ENCODE data around the gene DEGS2. TPM values are rescaled to one million over a fixed set of nuclear protein-coding genes. Genes with fewer than 3 reads are reported as not detected.

The DEGS2 gene
- total RNA-seq, 6 donors from 2014 or later: 2.0 to 19.9 (median 5.4) TPM

DNA sequence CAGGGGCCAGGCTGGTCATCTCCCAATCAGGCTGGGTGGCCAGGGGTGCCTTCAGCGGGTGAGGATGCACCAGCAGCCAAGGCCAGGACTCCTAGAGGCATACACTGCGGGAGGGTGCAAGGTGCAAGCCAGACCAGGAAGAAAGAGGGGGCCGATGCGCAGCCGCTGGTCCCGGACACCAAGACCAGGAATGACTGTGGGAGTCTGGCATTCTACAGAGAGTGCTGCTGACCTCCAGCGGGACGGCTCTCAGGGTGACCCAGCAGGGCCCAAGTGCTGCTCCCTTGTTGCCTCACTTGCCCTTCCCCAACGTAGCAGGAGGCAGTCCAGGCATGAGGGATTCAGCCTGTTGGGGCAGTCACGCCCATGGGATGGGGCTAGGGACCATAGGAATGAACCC lies 35.8 kb downstream of the DEGS2 start:
- H3K36me3 ChIP-seq: peaks cover 0 to 25% (median 15%) of the 10 kb centered on the region in 4 donors
- H3K27ac ChIP-seq: no peak overlapping the region
- DNase-seq (peak in 1 of 2 donors; percentile 59), ATAC-seq (ENCODE audit: low FRiP score in 2 of 2) (no peak)
- TF ChIP-seq POLR2A (IDR thresholded peaks at IDR 0.05): no peak
- TF ChIP-seq, protein P1, sequence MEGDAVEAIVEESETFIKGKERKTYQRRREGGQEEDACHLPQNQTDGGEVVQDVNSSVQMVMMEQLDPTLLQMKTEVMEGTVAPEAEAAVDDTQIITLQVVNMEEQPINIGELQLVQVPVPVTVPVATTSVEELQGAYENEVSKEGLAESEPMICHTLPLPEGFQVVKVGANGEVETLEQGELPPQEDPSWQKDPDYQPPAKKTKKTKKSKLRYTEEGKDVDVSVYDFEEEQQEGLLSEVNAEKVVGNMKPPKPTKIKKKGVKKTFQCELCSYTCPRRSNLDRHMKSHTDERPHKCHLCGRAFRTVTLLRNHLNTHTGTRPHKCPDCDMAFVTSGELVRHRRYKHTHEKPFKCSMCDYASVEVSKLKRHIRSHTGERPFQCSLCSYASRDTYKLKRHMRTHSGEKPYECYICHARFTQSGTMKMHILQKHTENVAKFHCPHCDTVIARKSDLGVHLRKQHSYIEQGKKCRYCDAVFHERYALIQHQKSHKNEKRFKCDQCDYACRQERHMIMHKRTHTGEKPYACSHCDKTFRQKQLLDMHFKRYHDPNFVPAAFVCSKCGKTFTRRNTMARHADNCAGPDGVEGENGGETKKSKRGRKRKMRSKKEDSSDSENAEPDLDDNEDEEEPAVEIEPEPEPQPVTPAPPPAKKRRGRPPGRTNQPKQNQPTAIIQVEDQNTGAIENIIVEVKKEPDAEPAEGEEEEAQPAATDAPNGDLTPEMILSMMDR (IDR thresholded peaks at IDR 0.05): no peak
- TF ChIP-seq POLR2AphosphoS5 (IDR thresholded peaks at IDR 0.05): no peak
- no peak for TF ChIP-seq EP300 (IDR thresholded peaks at IDR 0.05)
- H3K4me1 ChIP-seq: peaks cover 0 to 3% (median 0%) of the 10 kb centered on the region in 4 donors
- no peak overlapping the region for H3K4me3 ChIP-seq
- no peaks in the 10 kb centered on the region for H3K9me3 ChIP-seq
- H3K27me3 ChIP-seq: no peaks in the 10 kb centered on the region
- 90 to 100% methylated on average over 4 to 7 of the region's 10 CpGs for WGBS, 2 donors

DNA sequence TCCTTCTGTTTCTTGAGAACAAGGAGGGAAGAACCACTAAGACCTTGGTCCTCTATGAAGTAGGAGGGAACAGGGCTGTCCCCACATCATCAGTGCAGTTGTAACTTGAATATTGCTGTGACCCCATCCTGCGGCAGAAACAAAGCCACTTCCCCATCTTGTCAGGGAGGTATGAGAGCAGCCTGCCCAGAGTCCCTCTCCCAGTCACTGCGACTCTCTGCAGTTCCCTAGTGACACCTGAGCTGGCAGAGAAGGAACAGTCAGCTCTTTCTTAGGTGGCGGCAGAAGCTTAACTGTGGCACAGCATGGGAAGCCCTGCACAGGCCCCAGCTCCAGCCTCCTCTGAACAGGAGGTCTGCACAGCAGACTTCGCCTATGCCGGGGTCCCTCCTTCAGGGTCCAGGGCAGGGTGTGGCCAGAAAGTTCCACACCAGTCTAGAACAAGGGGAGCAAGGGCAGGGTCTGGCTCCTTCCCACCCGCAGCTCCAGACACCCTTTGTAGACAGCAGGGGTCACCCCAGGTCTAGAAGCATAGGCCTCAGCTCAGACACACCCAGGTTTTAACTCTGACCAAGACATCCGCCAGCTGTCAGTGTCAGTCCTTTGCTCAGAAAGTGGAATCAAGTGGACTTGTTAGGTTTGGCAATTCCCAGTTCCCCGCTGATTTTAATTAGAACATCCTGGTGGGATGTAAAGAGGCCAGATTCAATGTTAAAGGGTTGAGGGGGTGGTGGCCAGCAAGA lies 36.8 kb downstream of the DEGS2 start:
- Histone ChIP-seq H3K4me3 (no peak overlapping the region), H3K27me3 (no peaks in the 10 kb centered on the region), H3K4me1 (peaks cover 0 to 3% (median 0%) of the 10 kb centered on the region in 4 donors), H3K9me3 (no peaks in the 10 kb centered on the region), H3K27ac (no peak overlapping the region), H3K36me3 (peaks cover 0 to 25% (median 15%) of the 10 kb centered on the region in 4 donors)
- no peak for DNase-seq
- ATAC-seq (ENCODE audit: low FRiP score in 2 of 2): no peak
- TF ChIP-seq, protein P1 (IDR thresholded peaks at IDR 0.05): peak in 3 of 6 experiments; percentile 18 to 21 (median 21)
- TF ChIP-seq POLR2A (IDR thresholded peaks at IDR 0.05): no peak
- 73% methylated on average over 4 to 8 of the region's 8 CpGs for WGBS, 2 donors

DNA sequence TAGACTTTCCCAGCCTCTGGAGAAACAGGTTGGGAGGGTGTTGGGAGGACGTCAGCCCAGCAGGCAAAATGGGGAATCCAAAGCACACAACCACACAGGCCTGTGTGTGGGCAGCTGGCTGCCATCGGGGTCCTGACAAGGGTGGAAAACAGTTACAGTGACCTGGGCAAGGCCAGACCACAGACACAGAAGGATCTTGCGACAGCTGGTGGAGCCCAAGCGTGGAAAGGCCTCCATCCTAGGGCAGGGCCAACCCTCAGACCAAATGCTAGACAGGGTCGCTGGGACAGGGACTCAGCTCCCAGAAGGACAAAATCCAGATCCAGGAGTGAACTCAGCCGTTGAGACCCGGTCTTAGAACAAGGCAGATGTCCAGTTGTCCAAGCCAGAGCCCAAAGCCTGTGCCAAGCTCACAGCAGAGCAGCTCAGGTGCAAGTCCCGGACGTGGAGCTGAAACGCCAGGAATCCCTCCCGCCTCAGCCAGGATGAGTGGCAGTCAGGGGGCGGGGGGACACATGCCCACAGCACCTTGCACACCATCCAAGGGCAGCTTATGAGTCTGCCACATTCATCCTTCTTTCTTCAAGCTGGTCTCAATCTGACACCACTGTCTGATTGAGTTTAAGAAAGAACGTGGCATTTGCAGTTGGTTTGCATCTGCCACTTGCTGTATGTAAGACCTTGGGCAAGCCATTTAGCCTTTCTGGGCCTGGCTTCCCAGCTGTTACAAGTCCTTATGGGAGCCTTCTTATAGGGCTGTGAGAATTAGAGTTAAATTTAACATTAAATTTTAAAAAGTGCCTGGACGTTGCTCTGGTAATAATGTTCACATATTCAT lies 37.6 kb downstream of the DEGS2 start:
- peaks cover 0 to 3% (median 0%) of the 10 kb centered on the region in 4 donors for H3K4me1 ChIP-seq
- DNase-seq (no peak), ATAC-seq (ENCODE audit: low FRiP score in 2 of 2) (no peak)
- H3K4me3 ChIP-seq: no peak overlapping the region
- TF ChIP-seq POLR2AphosphoS5 (IDR thresholded peaks at IDR 0.05) (no peak), EP300 (IDR thresholded peaks at IDR 0.05) (no peak), POLR2A (IDR thresholded peaks at IDR 0.05) (no peak)
- TF ChIP-seq, protein P1 (IDR thresholded peaks at IDR 0.05): no peak
- no peaks in the 10 kb centered on the region for H3K27me3 ChIP-seq
- no peaks in the 10 kb centered on the region for H3K9me3 ChIP-seq
- WGBS, 2 donors: 86 to 97% methylated on average over 13 to 14 of the region's 14 CpGs
- no peak overlapping the region for H3K27ac ChIP-seq
- peaks cover 0 to 21% (median 14%) of the 10 kb centered on the region in 4 donors for H3K36me3 ChIP-seq

DNA sequence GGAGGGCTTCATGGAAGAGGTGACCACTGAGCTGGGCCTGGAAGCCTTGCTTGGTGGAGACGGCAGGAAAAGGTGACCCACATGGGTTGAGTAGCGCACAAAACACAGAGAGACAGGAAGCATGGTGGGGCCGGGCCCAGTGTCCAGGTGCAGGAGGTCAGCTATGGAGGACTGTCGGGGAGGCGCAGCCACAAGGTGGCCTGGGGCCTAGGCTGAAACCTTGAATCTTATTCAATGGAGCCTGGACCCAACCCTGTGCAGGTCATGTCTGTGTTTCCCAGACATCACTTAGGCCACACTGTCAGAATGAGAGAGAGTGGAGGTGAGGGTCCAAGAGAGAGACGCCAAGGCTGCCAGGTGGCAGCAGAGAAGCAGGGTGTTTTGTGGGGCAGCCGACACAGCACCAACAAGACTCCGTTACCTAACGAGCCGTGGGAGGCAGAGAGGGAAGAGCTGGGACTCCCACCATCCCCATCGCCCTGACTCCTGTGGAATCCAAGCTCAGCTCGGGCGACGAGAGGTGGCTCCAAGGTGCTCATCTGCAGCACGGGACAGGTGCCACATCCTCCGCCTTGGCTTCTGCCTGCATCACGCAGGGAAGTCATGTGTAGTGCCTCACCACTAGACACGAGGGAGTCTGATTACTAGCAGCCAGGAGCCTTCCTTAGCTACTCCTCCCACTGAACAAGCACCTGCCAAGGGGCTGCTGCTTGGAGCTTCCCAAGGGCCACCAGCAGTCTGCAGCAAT lies 38.7 kb downstream of the DEGS2 start:
- no peak for TF ChIP-seq POLR2A (IDR thresholded peaks at IDR 0.05)
- TF ChIP-seq EP300 (IDR thresholded peaks at IDR 0.05): no peak
- no peak for TF ChIP-seq POLR2AphosphoS5 (IDR thresholded peaks at IDR 0.05)
- TF ChIP-seq, protein P1 (IDR thresholded peaks at IDR 0.05): no peak
- WGBS, 2 donors: 91 to 93% methylated on average over 17 to 18 of the region's 18 CpGs
- ATAC-seq (ENCODE audit: low FRiP score in 2 of 2) (no peak), DNase-seq (no peak)
- Histone ChIP-seq H3K4me1 (peaks cover 0 to 3% (median 0%) of the 10 kb centered on the region in 4 donors), H3K9me3 (no peaks in the 10 kb centered on the region), H3K27ac (no peak overlapping the region), H3K36me3 (peaks cover 0 to 14% (median 6%) of the 10 kb centered on the region in 4 donors), H3K27me3 (no peaks in the 10 kb centered on the region), H3K4me3 (no peak overlapping the region)

Data from upper lobe of left lung (tissue), 6 donors.